HT-29 (cell line): ENCODE data around the gene ADARB2. TPM values are rescaled to one million over a fixed set of nuclear protein-coding genes. Genes with fewer than 3 reads are reported as not detected.

Experiments used
- DNase-seq: peaks from one replicate; pipeline ENCODE4 v3.0.0-alpha.2; 2015; ENCODE audit warnings: low spot score
- total RNA-seq: library from RNA; depleted of rRNA; stranded (reverse); fragments of >200 nt; shearing (Covaris generic); gene quantifications from 2 replicates; pipeline ENCODE4 v1.2.3, GENCODE V29; 2014

Gene ADARB2
- total RNA-seq, 1 experiment from 2014 or later, result not detected

- DNase-seq, result no peak
Observed at GRCh38 chr10:1293636-1294435, 443.5 kb downstream of the ADARB2 start.

GRCh38 chr10:1293157-1293556 lies 444.2 kb downstream of the ADARB2 start:
- DNase-seq, result no peak

- DNase-seq, result no peak
Observed at GRCh38 chr10:1292611-1293031, 444.7 kb downstream of the ADARB2 start.

- no peak for DNase-seq
Observed at GRCh38 chr10:1291178-1292090, 445.9 kb downstream of the ADARB2 start.

GRCh38 chr10:1290071-1290471 lies 447.3 kb downstream of the ADARB2 start:
- DNase-seq, result no peak

GRCh38 chr10:1289591-1289990 lies 447.7 kb downstream of the ADARB2 start:
- no peak for DNase-seq

GRCh38 chr10:1287971-1288401 lies 449.3 kb downstream of the ADARB2 start:
- DNase-seq, result no peak

- DNase-seq, result no peak
Observed at GRCh38 chr10:1287487-1287886, 449.8 kb downstream of the ADARB2 start.

GRCh38 chr10:1284076-1284475 lies 453.2 kb downstream of the ADARB2 start:
- DNase-seq, result no peak

- DNase-seq, result no peak
Observed at GRCh38 chr10:1281405-1281782, 455.9 kb downstream of the ADARB2 start.

- DNase-seq, result no peak
Observed at GRCh38 chr10:1280466-1281404, 456.6 kb downstream of the ADARB2 start.

GRCh38 chr10:1278306-1278705 lies 459.0 kb downstream of the ADARB2 start:
- DNase-seq, result no peak

- DNase-seq, result no peak
Observed at GRCh38 chr10:1274701-1275544, 462.4 kb downstream of the ADARB2 start.

- no peak for DNase-seq
Observed at GRCh38 chr10:1274111-1274661, 463.1 kb downstream of the ADARB2 start.

GRCh38 chr10:1273372-1274105 lies 463.8 kb downstream of the ADARB2 start:
- no peak for DNase-seq

GRCh38 chr10:1272777-1273161 lies 464.6 kb downstream of the ADARB2 start:
- no peak for DNase-seq

GRCh38 chr10:1272079-1272776 lies 465.1 kb downstream of the ADARB2 start:
- DNase-seq, result no peak

GRCh38 chr10:1270906-1271305 lies 466.4 kb downstream of the ADARB2 start:
- no peak for DNase-seq

GRCh38 chr10:1270490-1270889 lies 466.8 kb downstream of the ADARB2 start:
- no peak for DNase-seq
